H9 (cell line): ENCODE results near the gene OR2L8. TPM values are rescaled to one million over a fixed set of nuclear protein-coding genes. Genes with fewer than 3 reads are reported as not detected.

ENCODE experiments used
- DNase-seq: peaks from one replicate; pipeline ENCODE4 v3.0.0-alpha.2; 2017
- H2AFZ ChIP-seq: one replicate; pipeline ENCODE4 v1.6.1; 2013; ENCODE audit warnings: mild to moderate bottlenecking, low read length, control low read depth, moderate library complexity
- H2AK5ac ChIP-seq: 2 replicates; pipeline ENCODE4 v1.6.1; 2013; ENCODE audit warnings: low read length, control low read depth, mixed read lengths; ENCODE audit not compliant: insufficient read length
- H2BK120ac ChIP-seq: one replicate; pipeline ENCODE4 v1.6.1; 2013; ENCODE audit warnings: low read depth, mild to moderate bottlenecking, low read length, control low read depth, inconsistent platforms; ENCODE audit not compliant: poor library complexity, severe bottlenecking
- H2BK12ac ChIP-seq: 2 replicates; pipeline ENCODE4 v1.6.1; 2013; ENCODE audit warnings: low read length, control low read depth, mixed read lengths, low read depth; ENCODE audit not compliant: insufficient read length
- H2BK15ac ChIP-seq: 2 replicates; pipeline ENCODE4 v1.6.1; 2013; ENCODE audit warnings: low read depth, low read length, control low read depth
- H2BK20ac ChIP-seq: one replicate; pipeline ENCODE4 v1.6.1; 2013; ENCODE audit warnings: low read depth, mild to moderate bottlenecking, low read length, control low read depth, inconsistent platforms; ENCODE audit not compliant: poor library complexity, severe bottlenecking
- H2BK5ac ChIP-seq: 2 replicates; pipeline ENCODE4 v1.6.1; 2013; ENCODE audit warnings: low read length, control low read depth, mixed read lengths; ENCODE audit not compliant: insufficient read length
- H3K14ac ChIP-seq: 2 replicates; pipeline ENCODE4 v1.6.1; 2013; ENCODE audit warnings: low read length, control low read depth; ENCODE audit not compliant: insufficient read depth
- H3K18ac ChIP-seq: 2 replicates; pipeline ENCODE4 v1.6.1; 2013; ENCODE audit warnings: low read depth, mild to moderate bottlenecking, mixed read lengths, low read length, control low read depth; ENCODE audit not compliant: insufficient read length
- H3K23ac ChIP-seq: 2 replicates; pipeline ENCODE4 v1.6.1; 2013; ENCODE audit warnings: low read length, control low read depth, mixed read lengths, low read depth; ENCODE audit not compliant: insufficient read length
- H3K23me2 ChIP-seq: 2 replicates; pipeline ENCODE4 v1.6.1; 2013; ENCODE audit warnings: low read depth, mild to moderate bottlenecking, mixed read lengths, low read length, control low read depth; ENCODE audit not compliant: insufficient read length, poor library complexity, severe bottlenecking
- H3K27ac ChIP-seq: 2 replicates; pipeline ENCODE4 v1.5.1; 2013; ENCODE audit warnings: low read length, control low read depth, mixed read lengths, low read depth; ENCODE audit not compliant: insufficient read length
- H3K27me3 ChIP-seq: 2 replicates; pipeline ENCODE4 v1.6.1; 2013; ENCODE audit warnings: low read length, control low read depth, inconsistent platforms; ENCODE audit not compliant: insufficient read depth
- H3K4ac ChIP-seq: 2 replicates; pipeline ENCODE4 v1.6.1; 2013; ENCODE audit warnings: low read depth, mild to moderate bottlenecking, control low read depth, inconsistent platforms, low read length, moderate library complexity
- H3K4me1 ChIP-seq: 2 replicates; pipeline ENCODE4 v1.6.1; 2013; ENCODE audit warnings: low read length, control low read depth, inconsistent platforms; ENCODE audit not compliant: insufficient read depth
- H3K4me2 ChIP-seq: 2 replicates; pipeline ENCODE4 v1.6.1; 2013; ENCODE audit warnings: low read length, control low read depth, mixed read lengths; ENCODE audit not compliant: insufficient read length, insufficient read depth
- H3K56ac ChIP-seq: 2 replicates; pipeline ENCODE4 v1.6.1; 2013; ENCODE audit warnings: low read depth, mild to moderate bottlenecking, mixed read lengths, low read length, control low read depth; ENCODE audit not compliant: insufficient read length
- H3K79me1 ChIP-seq: 2 replicates; pipeline ENCODE4 v1.6.1; 2013; ENCODE audit warnings: low read depth, mild to moderate bottlenecking, moderate library complexity, low read length, control low read depth, inconsistent platforms; ENCODE audit not compliant: insufficient read depth, poor library complexity, severe bottlenecking
- H3K79me2 ChIP-seq: 2 replicates; pipeline ENCODE4 v1.6.1; 2013; ENCODE audit warnings: low read length, control low read depth, inconsistent platforms; ENCODE audit not compliant: insufficient read depth
- H3K9ac ChIP-seq: 2 replicates; pipeline ENCODE4 v1.6.1; 2013; ENCODE audit warnings: low read length, control low read depth, mixed read lengths; ENCODE audit not compliant: insufficient read length; ENCODE audit errors: extremely low read depth
- H3K9me3 ChIP-seq: one replicate; pipeline ENCODE4 v1.6.1; 2013; ENCODE audit warnings: low read depth, low read length, inconsistent platforms; ENCODE audit not compliant: control insufficient read depth
- H3T11ph ChIP-seq: one replicate; pipeline ENCODE4 v1.6.1; 2013; ENCODE audit warnings: mild to moderate bottlenecking, low read length, control low read depth, inconsistent platforms
- H4K20me1 ChIP-seq: one replicate; pipeline ENCODE4 v1.6.1; 2013; ENCODE audit not compliant: control insufficient read depth, insufficient read length, insufficient read depth
- H4K5ac ChIP-seq: 2 replicates; pipeline ENCODE4 v1.6.1; 2013; ENCODE audit warnings: low read depth, mild to moderate bottlenecking, mixed read lengths, low read length, control low read depth; ENCODE audit not compliant: insufficient read length
- H4K8ac ChIP-seq: replicated peaks from 2 replicates; pipeline ENCODE4 v1.6.1; 2013; ENCODE audit warnings: low read length, control low read depth, mixed read lengths, low read depth; ENCODE audit not compliant: insufficient read length
- H4K91ac ChIP-seq: 2 replicates; pipeline ENCODE4 v1.6.1; 2013; ENCODE audit warnings: low read depth, mild to moderate bottlenecking, moderate library complexity, mixed read lengths, low read length, control low read depth; ENCODE audit not compliant: insufficient read length
- H3K27ac Mint-ChIP-seq, 3 experiments: 2 replicates in 2 of 3; 3 replicates in 1 of 3; pipeline ENCODE4 v1.8.0; 2020 to 2021; ENCODE audit warnings: mixed read lengths in 3 of 3, mild to moderate bottlenecking in 1 of 3, moderate library complexity in 1 of 3
- H3K27me3 Mint-ChIP-seq: 2 replicates; pipeline ENCODE4 v1.8.0; 2021; ENCODE audit warnings: low read depth, mild to moderate bottlenecking, moderate library complexity, mixed read lengths
- H3K36me3 Mint-ChIP-seq, 3 experiments: 2 replicates in 2 of 3; 3 replicates in 1 of 3; pipeline ENCODE4 v1.8.0; 2020 to 2021; ENCODE audit warnings: low read depth in 3 of 3, mixed read lengths in 3 of 3; ENCODE audit not compliant: insufficient read depth in 1 of 3
- H3K4me1 Mint-ChIP-seq, 2 experiments: 2 replicates each; pipeline ENCODE4 v1.8.0; 2020; ENCODE audit warnings: mixed read lengths in 2 of 2
- H3K4me3 Mint-ChIP-seq, 2 experiments: 2 replicates in 1 of 2; 3 replicates in 1 of 2; pipeline ENCODE4 v1.8.0; 2020 to 2021; ENCODE audit warnings: mild to moderate bottlenecking in 2 of 2, mixed read lengths in 2 of 2, moderate library complexity in 1 of 2
- H3K9me3 Mint-ChIP-seq, 2 experiments: 2 replicates in 1 of 2; 3 replicates in 1 of 2; pipeline ENCODE4 v1.8.0; 2020; ENCODE audit warnings: mild to moderate bottlenecking in 2 of 2, mixed read lengths in 2 of 2, moderate library complexity in 1 of 2
- WGBS: extraction: QIAGEN DNeasy Blood & Tissue Kit; methylation state at CpG from one replicate; pipeline ENCODE4 v1.1.7; 2013; ENCODE audit warnings: missing lambda C conversion rate, low lambda C conversion rate, mixed read lengths; ENCODE audit not compliant: insufficient read length; ENCODE audit errors: extremely low coverage; 5-methylcytosine and 5-hydroxymethylcytosine counted together
- total RNA-seq: library from RNA; stranded (reverse); gene quantifications from 2 replicates; pipeline ENCODE4 v1.2.1, GENCODE V29; 2021
- TF ChIP-seq, protein P1 (sequence below): fragments of 200-600 bp; sonication (generic); conservative IDR thresholded peaks from 3 replicates; pipeline ENCODE4 v1.8.0; 2021; ENCODE audit warnings: antibody characterized with exemption, mild to moderate bottlenecking

OR2L8 gene
- total RNA-seq, 1 experiment from 2014 or later: 0.24 TPM

- H3K9me3 ChIP-seq: peaks cover 12% of the 10 kb centered on the region
- H3K4me2 ChIP-seq: no peak overlapping the region
- H3K9me3 Mint-ChIP-seq: peaks cover 69 to 72% of the 10 kb centered on the region in 2 experiments
Measured at GRCh38 chr1:247914941-247915662, 33.6 kb upstream of the OR2L8 start.

More at GRCh38 chr1:247914941-247915662, 33.6 kb upstream of the OR2L8 start:
- no peak overlapping the region for H3K9ac ChIP-seq
- H3K23ac ChIP-seq: no peak overlapping the region
- no peak overlapping the region for H2BK20ac ChIP-seq
- H3K27ac ChIP-seq: no peak overlapping the region
- H3K79me1 ChIP-seq: no peaks in the 10 kb centered on the region
- no peak overlapping the region for H2BK12ac ChIP-seq
- no peak overlapping the region for H2BK5ac ChIP-seq
- H3K4me1 ChIP-seq: no peaks in the 10 kb centered on the region
- H3K23me2 ChIP-seq: no peaks in the 10 kb centered on the region
- no peaks in the 10 kb centered on the region for H3K27me3 ChIP-seq
- H3K14ac ChIP-seq: no peak overlapping the region
- H2BK120ac ChIP-seq: no peak overlapping the region
- H2AK5ac ChIP-seq: no peak overlapping the region
- no peaks in the 10 kb centered on the region for H4K20me1 ChIP-seq
- no peak overlapping the region for H3T11ph ChIP-seq
- H3K4me1 Mint-ChIP-seq: peaks cover 0 to 4% of the 10 kb centered on the region in 2 experiments; a peak in 1 of 4 replicates
- no peak overlapping the region for H3K4me3 Mint-ChIP-seq
- no peak overlapping the region for H2BK15ac ChIP-seq
- no CpG with 5 or more reads among the region's 4 CpGs for WGBS
- H3K18ac ChIP-seq: no peak overlapping the region
- TF ChIP-seq, protein P1, sequence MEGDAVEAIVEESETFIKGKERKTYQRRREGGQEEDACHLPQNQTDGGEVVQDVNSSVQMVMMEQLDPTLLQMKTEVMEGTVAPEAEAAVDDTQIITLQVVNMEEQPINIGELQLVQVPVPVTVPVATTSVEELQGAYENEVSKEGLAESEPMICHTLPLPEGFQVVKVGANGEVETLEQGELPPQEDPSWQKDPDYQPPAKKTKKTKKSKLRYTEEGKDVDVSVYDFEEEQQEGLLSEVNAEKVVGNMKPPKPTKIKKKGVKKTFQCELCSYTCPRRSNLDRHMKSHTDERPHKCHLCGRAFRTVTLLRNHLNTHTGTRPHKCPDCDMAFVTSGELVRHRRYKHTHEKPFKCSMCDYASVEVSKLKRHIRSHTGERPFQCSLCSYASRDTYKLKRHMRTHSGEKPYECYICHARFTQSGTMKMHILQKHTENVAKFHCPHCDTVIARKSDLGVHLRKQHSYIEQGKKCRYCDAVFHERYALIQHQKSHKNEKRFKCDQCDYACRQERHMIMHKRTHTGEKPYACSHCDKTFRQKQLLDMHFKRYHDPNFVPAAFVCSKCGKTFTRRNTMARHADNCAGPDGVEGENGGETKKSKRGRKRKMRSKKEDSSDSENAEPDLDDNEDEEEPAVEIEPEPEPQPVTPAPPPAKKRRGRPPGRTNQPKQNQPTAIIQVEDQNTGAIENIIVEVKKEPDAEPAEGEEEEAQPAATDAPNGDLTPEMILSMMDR: no peak
- no peak for DNase-seq
- no peaks in the 10 kb centered on the region for H3K27me3 Mint-ChIP-seq
- H3K27ac Mint-ChIP-seq: no peak overlapping the region
- H2AFZ ChIP-seq: no peak overlapping the region
- H3K4ac ChIP-seq: no peak overlapping the region
- no peak overlapping the region for H4K91ac ChIP-seq
- H3K79me2 ChIP-seq: no peaks in the 10 kb centered on the region
- no peak overlapping the region for H3K56ac ChIP-seq
- no peak overlapping the region for H4K5ac ChIP-seq
- no peak overlapping the region for H4K8ac ChIP-seq
- no peaks in the 10 kb centered on the region; a peak in 2 of 7 replicates for H3K36me3 Mint-ChIP-seq
